Measurements from ENCODE around the gene POLR3E. TPM values are rescaled to one million over a fixed set of nuclear protein-coding genes. Genes with fewer than 3 reads are reported as not detected.

The POLR3E gene
- total and polyA plus RNA-seq, 2 donors (not counting 3 experiments of a cell fraction or from before 2014, with no cell fraction given) = 48.3 to 62.2 TPM

- no peaks in the 10 kb centered on the region for H4K20me1 ChIP-seq (replicated peaks; ENCODE audit: control insufficient read depth, extremely low read depth, insufficient read depth, low read length)
- peaks cover 15% of the 10 kb centered on the region for H3K79me2 ChIP-seq (ENCODE audit: control insufficient read depth, insufficient read depth, low read length)
- no peak overlapping the region for H3K4me2 ChIP-seq (ENCODE audit: insufficient read depth, low read length)
- no peaks in the 10 kb centered on the region for H3K4me1 ChIP-seq (ENCODE audit: control insufficient read depth, extremely low read depth, insufficient read depth, low read length)
- dilution Hi-C loops (cut with MboI; ENCODE audit: extremely low pct_ligation_motif_present, low sequenced_read_pairs) = no loop called here
- BruUV-seq (replicated peaks) = TSS peak; percentile 30
- POLR2A ChIA-PET = no interaction called here
- no peak overlapping the region for H2AFZ ChIP-seq (ENCODE audit: low read depth, low read length)
- no peaks in the 10 kb centered on the region for H3K9me3 ChIP-seq (replicated peaks; ENCODE audit: control insufficient read depth, insufficient read depth, low read length)
- peak; percentile 46 for DNase-seq (ENCODE audit: low read depth, low spot score)
- H3K4me3 ChIP-seq (replicated peaks in 1 of 3; ENCODE audit: insufficient read depth in 1 of 3, low read depth in 1 of 3, low read length in 3 of 3) = no peak overlapping the region
- intact Hi-C loops (cut with micrococcal nuclease) = no loop called here
- FAIRE-seq = no peak
- CTCF ChIA-PET = interaction anchor here (0.6 to 2.9 kb wide), 4 partner anchors 8 to 25 kb away, joined by 3 to 10 read pairs (median 6); no protein-coding TSS in a partner anchor
- no peaks in the 10 kb centered on the region for H3K9me1 ChIP-seq (replicated peaks; ENCODE audit: control insufficient read depth, extremely low read depth, insufficient read depth, low read length)
- H3K9ac ChIP-seq (replicated peaks; ENCODE audit: extremely low read depth, insufficient read depth, low read length) = no peak overlapping the region
- TF ChIP-seq CTCF (IDR thresholded peaks at IDR 0.05; ENCODE audit: extremely low read depth in 1 of 2, insufficient read depth in 1 of 2, low read depth in 1 of 2, low read length in 2 of 2) (no peak), GATA2 (IDR thresholded peaks at IDR 0.05; ENCODE audit: insufficient read depth, insufficient read length, low read depth, low read length) (no peak), MYC (IDR thresholded peaks at IDR 0.05; ENCODE audit: low read depth, low read length) (no peak), POLR2A (IDR thresholded peaks at IDR 0.05; ENCODE audit: low read depth, low read length) (no peak), FOS (IDR thresholded peaks at IDR 0.05; ENCODE audit: borderline replicate concordance, insufficient read depth, low read length) (no peak), JUN (IDR thresholded peaks at IDR 0.05; ENCODE audit: borderline replicate concordance, insufficient read depth, insufficient read length, low read depth) (no peak), EZH2 (IDR thresholded peaks at IDR 0.05; ENCODE audit: borderline replicate concordance, low read depth, low read length, severe bottlenecking) (no peak), POLR2AphosphoS5 (IDR thresholded peaks at IDR 0.05; ENCODE audit: insufficient read depth, low read depth, low read length) (no peak), MAX (IDR thresholded peaks at IDR 0.05; ENCODE audit: insufficient read depth, insufficient read length) (no peak)
- H3K27ac ChIP-seq (ENCODE audit: insufficient read depth, low read depth, low read length) = no peak overlapping the region
- peaks cover 20 to 30% of the 10 kb centered on the region in 2 experiments for H3K36me3 ChIP-seq (ENCODE audit: control insufficient read depth in 2 of 2, extremely low read depth in 1 of 2, insufficient read depth in 2 of 2, low read length in 2 of 2)
- H3K27me3 ChIP-seq (ENCODE audit: control insufficient read depth in 2 of 2, insufficient read depth in 2 of 2, low read length in 2 of 2) = no peaks in the 10 kb centered on the region
Measured at GRCh38 chr16:22346483-22346882, 49.3 kb downstream of the POLR3E start.
